GM23338 (cell line): ENCODE data around the gene PIAS1. TPM values are rescaled to one million over a fixed set of nuclear protein-coding genes. Genes with fewer than 3 reads are reported as not detected.

Experiments used
- ATAC-seq: fragments of 200-7000 bp; cut with Tn5 transposase; 3 replicates; pipeline ENCODE4 v1.9.1; 2020
- DNase-seq: peaks from one replicate; pipeline ENCODE4 v3.0.0-alpha.2; 2015; ENCODE audit warnings: low spot score
- H2AFZ ChIP-seq: fragments of 200-600 bp; sonication (generic); 2 replicates; pipeline ENCODE4 v1.8.0; 2016; ENCODE audit warnings: antibody characterized with exemption, mild to moderate bottlenecking, moderate library complexity
- H3F3A ChIP-seq: fragments of 200-600 bp; sonication (generic); replicated peaks from 2 replicates; pipeline ENCODE4 v1.8.0; 2017; ENCODE audit warnings: antibody characterized with exemption, mixed run types, low read depth
- H3K27ac ChIP-seq: fragments of 200-600 bp; sonication (generic); 2 replicates; pipeline ENCODE4 v1.6.1; 2016; ENCODE audit warnings: low read depth
- H3K27me3 ChIP-seq: fragments of 200-600 bp; sonication (generic); 2 replicates; pipeline ENCODE4 v1.8.0; 2016; ENCODE audit warnings: mild to moderate bottlenecking, mixed run types, moderate library complexity; ENCODE audit not compliant: insufficient read depth
- H3K36me3 ChIP-seq: fragments of 200-600 bp; sonication (generic); 2 replicates; pipeline ENCODE4 v1.8.0; 2016; ENCODE audit warnings: mild to moderate bottlenecking; ENCODE audit not compliant: insufficient read depth
- H3K4me1 ChIP-seq: fragments of 200-600 bp; sonication (generic); 2 replicates; pipeline ENCODE4 v1.8.0; 2016; ENCODE audit warnings: mild to moderate bottlenecking, moderate library complexity; ENCODE audit not compliant: insufficient read depth
- H3K4me2 ChIP-seq: fragments of 200-600 bp; sonication (generic); 2 replicates; pipeline ENCODE4 v1.7.1; 2017; ENCODE audit warnings: mixed run types
- H3K4me3 ChIP-seq: fragments of 200-600 bp; sonication (generic); 2 replicates; pipeline ENCODE4 v1.6.1; 2016; ENCODE audit warnings: mixed run types
- H3K79me2 ChIP-seq: fragments of 200-600 bp; sonication (generic); replicated peaks from 2 replicates; pipeline ENCODE4 v1.8.0; 2017; ENCODE audit warnings: mild to moderate bottlenecking; ENCODE audit not compliant: insufficient read depth
- H3K9me2 ChIP-seq: fragments of 200-600 bp; sonication (generic); 2 replicates; pipeline ENCODE4 v1.8.0; 2017; ENCODE audit not compliant: insufficient read depth
- H4K20me1 ChIP-seq: fragments of 200-600 bp; sonication (generic); replicated peaks from 2 replicates; pipeline ENCODE4 v1.8.0; 2017; ENCODE audit warnings: mild to moderate bottlenecking; ENCODE audit not compliant: insufficient read depth
- H3K27ac Mint-ChIP-seq: 2 replicates; pipeline ENCODE4 v1.8.0; 2020; ENCODE audit warnings: inconsistent platforms, mild to moderate bottlenecking, moderate library complexity, mixed read lengths
- H3K27me3 Mint-ChIP-seq: 3 replicates; pipeline ENCODE4 v1.8.0; 2022; ENCODE audit warnings: low read depth, mild to moderate bottlenecking, moderate library complexity, mixed read lengths, inconsistent platforms; ENCODE audit not compliant: insufficient read depth, poor library complexity
- H3K36me3 Mint-ChIP-seq: 3 replicates; pipeline ENCODE4 v1.8.0; 2021; ENCODE audit warnings: low read depth, mild to moderate bottlenecking, inconsistent platforms, moderate library complexity, mixed read lengths
- H3K4me1 Mint-ChIP-seq: 3 replicates; pipeline ENCODE4 v1.8.0; 2020; ENCODE audit warnings: mild to moderate bottlenecking, inconsistent platforms, mixed read lengths
- H3K4me3 Mint-ChIP-seq: 3 replicates; pipeline ENCODE4 v1.8.0; 2021; ENCODE audit warnings: moderate library complexity, mild to moderate bottlenecking, inconsistent platforms, mixed read lengths
- H3K9me3 Mint-ChIP-seq: 3 replicates; pipeline ENCODE4 v1.8.0; 2020; ENCODE audit warnings: moderate library complexity, mild to moderate bottlenecking, inconsistent platforms, mixed read lengths
- CTCF ChIP-seq, 2 experiments: fragments of 200-600 bp in 1 of 2; sonication (generic) in 1 of 2; conservative IDR thresholded peaks; 2 replicates each; pipeline versions ENCODE4 v1.5.1 to v1.6.1; 2016 to 2017; ENCODE audit warnings: antibody characterized with exemption in 2 of 2, low read depth in 2 of 2, mild to moderate bottlenecking in 2 of 2, moderate library complexity in 1 of 2
- EZH2 ChIP-seq: fragments of 200-600 bp; sonication (generic); IDR thresholded peaks from one replicate; pipeline ENCODE4 v1.8.0; 2017; ENCODE audit warnings: antibody characterized with exemption, mild to moderate bottlenecking, low read depth; ENCODE audit not compliant: unreplicated experiment
- JUNB ChIP-seq: IDR thresholded peaks from one replicate; pipeline ENCODE4 v1.6.1; 2016; ENCODE audit warnings: antibody characterized with exemption; ENCODE audit not compliant: unreplicated experiment
- POLR2AphosphoS5 ChIP-seq: IDR thresholded peaks from 2 replicates; pipeline ENCODE4 v1.6.1; 2016; ENCODE audit warnings: antibody characterized with exemption, low read depth
- ZNF331 ChIP-seq: fragments of 250-450 bp; sonication (Bioruptor Pico); IDR thresholded peaks from 2 replicates; pipeline ENCODE4 v1.5.0; 2020; ENCODE audit warnings: low read depth, mild to moderate bottlenecking, moderate library complexity
- ZNF462 ChIP-seq: fragments of 250-450 bp; sonication (Bioruptor Pico); IDR thresholded peaks from 2 replicates; pipeline ENCODE4 v1.5.0; 2020; ENCODE audit warnings: mild to moderate bottlenecking, moderate library complexity
- polyA plus RNA-seq: library from polyadenylated mRNA; unstranded; fragments of >200 nt; fragmentation: Nextera tagmentation; extraction: Ambion mirVana; gene quantifications from 2 replicates; pipeline ENCODE4 v1.2.1, GENCODE V29; 2016
- total RNA-seq: library from RNA; depleted of rRNA; stranded (reverse); fragments of >200 nt; shearing (Covaris generic); gene quantifications from 2 replicates; pipeline ENCODE4 v1.2.3, GENCODE V29; 2014

PIAS1 gene
- total and polyA plus RNA-seq, 2 experiments from 2014 or later = 30.7 to 32.1 TPM

GRCh38 chr15:68113273-68113672 is 59.2 kb downstream of the PIAS1 start (continued):
- TF ChIP-seq ZNF462 (CRISPR knock-in tag) = no peak

GRCh38 chr15:68113751-68114150 is 59.6 kb downstream of the PIAS1 start:
- H3K27me3 ChIP-seq = no peaks in the 10 kb centered on the region
- peaks cover 7% of the 10 kb centered on the region; the same call in 1 of the 2 replicates for H4K20me1 ChIP-seq
- Mint-ChIP-seq H3K4me1 (no peaks in the 10 kb centered on the region; the same call in 2 of the 3 replicates), H3K27me3 (no peaks in the 10 kb centered on the region), H3K36me3 (peaks cover 4% of the 10 kb centered on the region; the same call in 1 of the 3 replicates), H3K9me3 (no peaks in the 10 kb centered on the region), H3K27ac (no peak overlapping the region), H3K4me3 (no peak overlapping the region)
- ATAC-seq = no peak
- H3K9me2 ChIP-seq = no peaks in the 10 kb centered on the region
- H2AFZ ChIP-seq = no peak overlapping the region
- H3F3A ChIP-seq = no peaks in the 10 kb centered on the region
- no peak overlapping the region for H3K4me3 ChIP-seq
- peaks cover 40% of the 10 kb centered on the region for H3K79me2 ChIP-seq
- no peaks in the 10 kb centered on the region for H3K4me1 ChIP-seq
- DNase-seq = no peak
- H3K36me3 ChIP-seq = no peaks in the 10 kb centered on the region
- TF ChIP-seq CTCF (conservative IDR thresholded peaks at IDR 0.05; ENCODE audit: low read depth in 2 of 2) (no peak), ZNF331 (no peak), POLR2AphosphoS5 (no peak), EZH2 (no peak), JUNB (no peak), ZNF462 (CRISPR knock-in tag) (no peak)
- no peak overlapping the region for H3K4me2 ChIP-seq
- H3K27ac ChIP-seq = no peak overlapping the region
